B cell (primary cell): ENCODE measurements around the gene SDC1. TPM values are rescaled to one million over a fixed set of nuclear protein-coding genes. Genes with fewer than 3 reads are reported as not detected.

Source experiments
- ATAC-seq: fragments of 200-7000 bp; cut with Tn5 transposase; one replicate; pipeline ENCODE4 v1.10.0; 2021; ENCODE audit warnings: low read depth, mild to moderate bottlenecking, moderate number of reproducible peaks, moderate library complexity
- CTCF ChIA-PET: fragments of 350-600 bp; sonication (Branson Sonifier 250); formaldehyde crosslinking; loops from one replicate; lab custom pipeline; 2021; ENCODE audit warnings: antibody characterized with exemption, inconsistent platforms; lab: Charles Lee
- POLR2A ChIA-PET: fragments of 350-600 bp; sonication (Branson Sonifier 250); formaldehyde crosslinking; loops from one replicate; lab custom pipeline; 2021; ENCODE audit warnings: antibody characterized with exemption; lab: Charles Lee
- DNase-seq: peaks from one replicate; pipeline ENCODE4 v3.0.0; 2013
- H2AFZ ChIP-seq: 2 replicates; pipeline ENCODE4 v1.6.1; 2012; ENCODE audit warnings: mild to moderate bottlenecking, low read depth, low read length; ENCODE audit not compliant: insufficient read depth, poor library complexity, severe bottlenecking
- H3K27ac ChIP-seq, 2 donors: 1 replicate in 1 of 2; 2 replicates in 1 of 2; pipeline ENCODE4 v1.5.1; 2012 to 2013; ENCODE audit warnings: low read length in 2 of 2, mild to moderate bottlenecking in 2 of 2, moderate library complexity in 1 of 2
- H3K27me3 ChIP-seq, 4 experiments: fragments of 200-600 bp in 1 of 4; sonication (generic) in 1 of 4; replicated peaks in 1 of 4; 1 replicate in 2 of 4; 2 replicates in 2 of 4; pipeline versions ENCODE4 v1.6.1 to v1.7.0; 2013 to 2016; ENCODE audit warnings: low read length in 3 of 4, mild to moderate bottlenecking in 2 of 4, mixed read lengths in 1 of 4, moderate library complexity in 1 of 4; ENCODE audit not compliant: insufficient read depth in 4 of 4, control insufficient read depth in 3 of 4; ENCODE audit errors: control extremely low read depth in 1 of 4
- H3K36me3 ChIP-seq, 2 experiments: replicated peaks in 1 of 2; 1 replicate in 1 of 2; 2 replicates in 1 of 2; pipeline versions ENCODE4 v1.6.1 to v1.7.1; 2013; ENCODE audit warnings: low read length in 1 of 2; ENCODE audit not compliant: insufficient read depth in 2 of 2, control insufficient read depth in 1 of 2; ENCODE audit errors: control extremely low read depth in 1 of 2, extremely low read depth in 1 of 2
- H3K4me1 ChIP-seq, 2 donors: fragments of 200-600 bp in 1 of 2; sonication (generic) in 1 of 2; 1 replicate in 1 of 2; 2 replicates in 1 of 2; pipeline versions ENCODE4 v1.5.1 to v1.6.1; 2013 to 2017; ENCODE audit warnings: low read length in 2 of 2; ENCODE audit not compliant: control insufficient read depth in 2 of 2, insufficient read depth in 2 of 2
- H3K4me2 ChIP-seq: replicated peaks from 2 replicates; pipeline ENCODE3; 2012; ENCODE audit warnings: mild to moderate bottlenecking, low read depth, low read length; ENCODE audit not compliant: poor library complexity, severe bottlenecking
- H3K4me3 ChIP-seq, 5 experiments: fragments of 200-600 bp in 1 of 5; sonication (generic) in 1 of 5; 1 replicate in 3 of 5; 2 replicates in 2 of 5; pipeline versions ENCODE4 v1.5.1 to v1.7.0; 2011 to 2016; ENCODE audit warnings: low read length in 4 of 5, mild to moderate bottlenecking in 4 of 5, low read depth in 2 of 5, control low read depth in 1 of 5, moderate library complexity in 1 of 5; ENCODE audit not compliant: insufficient read depth in 1 of 5; ENCODE audit errors: control extremely low read depth in 1 of 5, extremely low read depth in 1 of 5
- H3K79me2 ChIP-seq: fragments of 200-600 bp; sonication (generic); one replicate; pipeline ENCODE4 v1.6.0; 2016; ENCODE audit warnings: low read length; ENCODE audit not compliant: control insufficient read depth, insufficient read depth
- H3K9ac ChIP-seq: fragments of 200-600 bp; sonication (generic); 2 replicates; pipeline ENCODE4 v1.6.1; 2017; ENCODE audit warnings: mild to moderate bottlenecking, low read length, moderate library complexity
- H3K9me3 ChIP-seq, 3 donors: one replicate each; pipeline versions ENCODE4 v1.6.1 to v1.7.1; 2013; ENCODE audit warnings: low read length in 2 of 3; ENCODE audit not compliant: control insufficient read depth in 2 of 3, insufficient read depth in 1 of 3; ENCODE audit errors: control extremely low read depth in 1 of 3
- H4K20me1 ChIP-seq: 2 replicates; pipeline ENCODE4 v1.6.0; 2012; ENCODE audit warnings: mild to moderate bottlenecking, low read length; ENCODE audit not compliant: insufficient read depth, control insufficient read depth, poor library complexity, severe bottlenecking
- H3K27ac Mint-ChIP-seq: one replicate; pipeline ENCODE4 v1.8.0; 2021; ENCODE audit warnings: mixed read lengths
- H3K27me3 Mint-ChIP-seq: one replicate; pipeline ENCODE4 v1.8.0; 2021; ENCODE audit warnings: mixed read lengths
- H3K4me1 Mint-ChIP-seq: one replicate; pipeline ENCODE4 v1.8.0; 2021; ENCODE audit warnings: mixed read lengths
- H3K4me3 Mint-ChIP-seq: one replicate; pipeline ENCODE4 v1.8.0; 2021; ENCODE audit warnings: mixed read lengths
- H3K9me3 Mint-ChIP-seq: one replicate; pipeline ENCODE4 v1.8.0; 2022; ENCODE audit warnings: mixed read lengths; ENCODE audit not compliant: insufficient read depth
- CTCF ChIP-seq: fragments of 200-600 bp; IDR thresholded peaks from one replicate; pipeline ENCODE4 v1.8.0; 2022; ENCODE audit warnings: antibody characterized with exemption, mild to moderate bottlenecking
- EZH2 ChIP-seq: IDR thresholded peaks from 2 replicates; pipeline ENCODE4 v1.6.1; 2012; ENCODE audit warnings: borderline replicate concordance, low read depth, mild to moderate bottlenecking, moderate library complexity, low read length; ENCODE audit not compliant: insufficient read depth, poor library complexity, severe bottlenecking
- WGBS: methylation state at CpG from one replicate; pipeline ENCODE4 v1.1.5; 2013; ENCODE audit warnings: missing lambda C conversion rate; ENCODE audit not compliant: insufficient coverage; 5-methylcytosine and 5-hydroxymethylcytosine counted together
- intact Hi-C: fragments of 100-400 bp; cut with micrococcal nuclease; formaldehyde crosslinking; loops from one replicate; pipeline ENCODE4 v1.10.0; 2022
- polyA plus RNA-seq: library from polyadenylated mRNA; depleted of rRNA; stranded (reverse); fragments of >200 nt; gene quantifications from 2 replicates; pipeline ENCODE4 v1.2.3, GENCODE V29; 2012
- total RNA-seq, 2 donors: library from RNA; stranded (reverse); fragments of 120-200 nt in 1 of 2; gene quantifications; 1 replicate in 1 of 2; 2 replicates in 1 of 2; pipeline versions ENCODE4 v1.2.3 to v1.2.4, GENCODE V29; 2013 to 2022

The SDC1 gene
- total and polyA plus RNA-seq, 2 donors (not counting 1 experiment from before 2014, with no cell fraction given), result 0.22 TPM; not detected in 1

GRCh38 chr2:20242727-20243377 lies 17.9 kb upstream of the SDC1 start:
- ATAC-seq (no peak), DNase-seq (no peak)
- Histone ChIP-seq H4K20me1 (no peaks in the 10 kb centered on the region), H3K36me3 (peaks cover 0 to 7% of the 10 kb centered on the region in 2 experiments), H3K27ac (no peak overlapping the region), H3K4me3 (no peak overlapping the region), H2AFZ (no peak overlapping the region), H3K27me3 (peaks cover 0 to 5% (median 0%) of the 10 kb centered on the region in 4 experiments), H3K9me3 (no peaks in the 10 kb centered on the region), H3K9ac (no peak overlapping the region), H3K4me2 (no peak overlapping the region), H3K79me2 (no peaks in the 10 kb centered on the region), H3K4me1 (no peaks in the 10 kb centered on the region)
- Mint-ChIP-seq H3K4me3 (no peak overlapping the region), H3K27ac (no peak overlapping the region), H3K4me1 (peaks cover 6% of the 10 kb centered on the region), H3K27me3 (peaks cover 7% of the 10 kb centered on the region), H3K9me3 (no peaks in the 10 kb centered on the region)
- intact Hi-C loops, result loop anchor here (5.0 kb wide), 1 partner anchor 399 kb away; no protein-coding TSS in a partner anchor
- 90% methylated on average over 5 of the region's 9 CpGs for WGBS
- ChIA-PET POLR2A (no interaction called here), CTCF (interaction anchor here (1.6 kb wide), 1 partner anchor 20 kb away, joined by 3 read pairs; no protein-coding TSS in a partner anchor)
- TF ChIP-seq EZH2 (no peak), CTCF (no peak)
